ENCODE measurements around the gene ZFP90. TPM values are rescaled to one million over a fixed set of nuclear protein-coding genes. Genes with fewer than 3 reads are reported as not detected.

ZFP90 gene
- total RNA-seq, 2 donors from 2014 or later = 47.1 to 51.1 TPM

GRCh38 chr16:68506331-68507053 is 32.6 kb upstream of the ZFP90 start:
- H3K27me3 Mint-ChIP-seq (ENCODE audit: low read depth) = peaks cover 15% of the 10 kb centered on the region
- H3K36me3 Mint-ChIP-seq (ENCODE audit: insufficient read depth in 2 of 2) = no peaks in the 10 kb centered on the region
- ATAC-seq (replicated peaks in 1 of 2) (no peak), DNase-seq (no peak)
- H3K4me1 Mint-ChIP-seq (ENCODE audit: low read depth) = no peaks in the 10 kb centered on the region
- no peak overlapping the region for H3K4me3 Mint-ChIP-seq
- no peak overlapping the region for H3K27ac Mint-ChIP-seq
- H3K9me3 Mint-ChIP-seq = no peaks in the 10 kb centered on the region

GRCh38 chr16:68508013-68508412 is 31.1 kb upstream of the ZFP90 start:
- ATAC-seq (replicated peaks in 1 of 2) = no peak
- H3K27me3 Mint-ChIP-seq (ENCODE audit: low read depth) = peaks cover 15% of the 10 kb centered on the region
- H3K27ac Mint-ChIP-seq = no peak overlapping the region
- H3K4me3 Mint-ChIP-seq = no peak overlapping the region
- H3K36me3 Mint-ChIP-seq (ENCODE audit: insufficient read depth in 2 of 2) = no peaks in the 10 kb centered on the region
- no peak for DNase-seq
- no peaks in the 10 kb centered on the region for H3K4me1 Mint-ChIP-seq (ENCODE audit: low read depth)
- H3K9me3 Mint-ChIP-seq = no peaks in the 10 kb centered on the region

- ATAC-seq (replicated peaks in 1 of 2) (no peak), DNase-seq (no peak)
- H3K36me3 Mint-ChIP-seq (ENCODE audit: insufficient read depth in 2 of 2) = no peaks in the 10 kb centered on the region
- peaks cover 15% of the 10 kb centered on the region for H3K27me3 Mint-ChIP-seq (ENCODE audit: low read depth)
- no peaks in the 10 kb centered on the region for H3K4me1 Mint-ChIP-seq (ENCODE audit: low read depth)
- no peaks in the 10 kb centered on the region for H3K9me3 Mint-ChIP-seq
- H3K27ac Mint-ChIP-seq = no peak overlapping the region
- H3K4me3 Mint-ChIP-seq = no peak overlapping the region
Observed at GRCh38 chr16:68508641-68509240, 30.4 kb upstream of the ZFP90 start.

- DNase-seq (no peak), ATAC-seq (replicated peaks in 1 of 2) (no peak)
- Mint-ChIP-seq H3K36me3 (ENCODE audit: insufficient read depth in 2 of 2) (no peaks in the 10 kb centered on the region), H3K9me3 (no peaks in the 10 kb centered on the region), H3K4me1 (ENCODE audit: low read depth) (no peaks in the 10 kb centered on the region), H3K27ac (no peak overlapping the region), H3K4me3 (peak overlapping the region in 1 of 2 donors; percentile 27), H3K27me3 (ENCODE audit: low read depth) (peaks cover 15% of the 10 kb centered on the region)
Observed at GRCh38 chr16:68509381-68509780, 29.7 kb upstream of the ZFP90 start.

- Mint-ChIP-seq H3K27ac (no peak overlapping the region), H3K4me3 (no peak overlapping the region), H3K27me3 (ENCODE audit: low read depth) (peaks cover 15% of the 10 kb centered on the region), H3K36me3 (ENCODE audit: insufficient read depth in 2 of 2) (no peaks in the 10 kb centered on the region), H3K4me1 (ENCODE audit: low read depth) (no peaks in the 10 kb centered on the region), H3K9me3 (no peaks in the 10 kb centered on the region)
- DNase-seq = no peak
- no peak for ATAC-seq (replicated peaks in 1 of 2)
Observed at GRCh38 chr16:68510775-68511174, 28.3 kb upstream of the ZFP90 start.

GRCh38 chr16:68512183-68512582 is 26.9 kb upstream of the ZFP90 start:
- Mint-ChIP-seq H3K27me3 (ENCODE audit: low read depth) (peaks cover 15% of the 10 kb centered on the region), H3K27ac (no peak overlapping the region), H3K4me1 (ENCODE audit: low read depth) (no peaks in the 10 kb centered on the region), H3K9me3 (no peaks in the 10 kb centered on the region), H3K36me3 (ENCODE audit: insufficient read depth in 2 of 2) (no peaks in the 10 kb centered on the region), H3K4me3 (no peak overlapping the region)
- no peak for DNase-seq
- ATAC-seq (replicated peaks in 1 of 2) = no peak

GRCh38 chr16:68512742-68513141 is 26.3 kb upstream of the ZFP90 start:
- Mint-ChIP-seq H3K36me3 (ENCODE audit: insufficient read depth in 2 of 2) (no peaks in the 10 kb centered on the region), H3K4me1 (ENCODE audit: low read depth) (no peaks in the 10 kb centered on the region), H3K27me3 (ENCODE audit: low read depth) (peaks cover 15% of the 10 kb centered on the region), H3K4me3 (no peak overlapping the region), H3K9me3 (no peaks in the 10 kb centered on the region), H3K27ac (no peak overlapping the region)
- DNase-seq = no peak
- ATAC-seq (replicated peaks in 1 of 2) = no peak

- H3K36me3 Mint-ChIP-seq (ENCODE audit: insufficient read depth in 2 of 2) = no peaks in the 10 kb centered on the region
- H3K9me3 Mint-ChIP-seq = no peaks in the 10 kb centered on the region
- no peaks in the 10 kb centered on the region for H3K4me1 Mint-ChIP-seq (ENCODE audit: low read depth)
- peaks cover 6% of the 10 kb centered on the region for H3K27me3 Mint-ChIP-seq (ENCODE audit: low read depth)
- no peak overlapping the region for H3K27ac Mint-ChIP-seq
- no peak for DNase-seq
- no peak overlapping the region for H3K4me3 Mint-ChIP-seq
- no peak for ATAC-seq (replicated peaks in 1 of 2)
Observed at GRCh38 chr16:68514511-68514910, 24.6 kb upstream of the ZFP90 start.

- no peak for ATAC-seq (replicated peaks in 1 of 2)
- H3K27ac Mint-ChIP-seq = no peak overlapping the region
- no peaks in the 10 kb centered on the region for H3K27me3 Mint-ChIP-seq (ENCODE audit: low read depth)
- no peak for DNase-seq
- no peak overlapping the region for H3K4me3 Mint-ChIP-seq
- H3K9me3 Mint-ChIP-seq = no peaks in the 10 kb centered on the region
- H3K36me3 Mint-ChIP-seq (ENCODE audit: insufficient read depth in 2 of 2) = no peaks in the 10 kb centered on the region
- H3K4me1 Mint-ChIP-seq (ENCODE audit: low read depth) = peaks cover 10% of the 10 kb centered on the region
Observed at GRCh38 chr16:68517606-68518166, 21.4 kb upstream of the ZFP90 start.

GRCh38 chr16:68519225-68519745 is 19.8 kb upstream of the ZFP90 start:
- H3K36me3 Mint-ChIP-seq (ENCODE audit: insufficient read depth in 2 of 2) = no peaks in the 10 kb centered on the region
- H3K4me3 Mint-ChIP-seq = no peak overlapping the region
- peaks cover 0 to 2% of the 10 kb centered on the region in 2 donors for H3K9me3 Mint-ChIP-seq
- peaks cover 10% of the 10 kb centered on the region for H3K4me1 Mint-ChIP-seq (ENCODE audit: low read depth)
- ATAC-seq (replicated peaks in 1 of 2) = no peak
- no peak for DNase-seq
- H3K27ac Mint-ChIP-seq = no peak overlapping the region
- no peaks in the 10 kb centered on the region for H3K27me3 Mint-ChIP-seq (ENCODE audit: low read depth)

- Mint-ChIP-seq H3K4me3 (peak overlapping the region; percentile 69 to 83), H3K27ac (no peak overlapping the region), H3K4me1 (ENCODE audit: low read depth) (peaks cover 10% of the 10 kb centered on the region), H3K27me3 (ENCODE audit: low read depth) (no peaks in the 10 kb centered on the region), H3K36me3 (ENCODE audit: insufficient read depth in 2 of 2) (no peaks in the 10 kb centered on the region), H3K9me3 (peaks cover 0 to 2% of the 10 kb centered on the region in 2 donors)
- peak; percentile 86 to 89 for DNase-seq
- peak; percentile 95 to 97 for ATAC-seq (replicated peaks in 1 of 2)
Observed at GRCh38 chr16:68520649-68521086, 18.4 kb upstream of the ZFP90 start.

- Mint-ChIP-seq H3K27me3 (ENCODE audit: low read depth) (no peaks in the 10 kb centered on the region), H3K4me3 (no peak overlapping the region), H3K9me3 (peaks cover 0 to 2% of the 10 kb centered on the region in 2 donors), H3K36me3 (ENCODE audit: insufficient read depth in 2 of 2) (peaks cover 0 to 2% of the 10 kb centered on the region in 2 donors), H3K4me1 (ENCODE audit: low read depth) (peaks cover 18% of the 10 kb centered on the region), H3K27ac (no peak overlapping the region)
- ATAC-seq (replicated peaks in 1 of 2) (no peak), DNase-seq (no peak)
Observed at GRCh38 chr16:68524069-68524820, 14.8 kb upstream of the ZFP90 start.

Data from activated T-cell treated with anti-CD3 and anti-CD28 coated beads, Interleukin-2, amount 50 U/mL, for 72 hours (primary cell).